Measurements from ENCODE around the gene SOX12.

DNA sequence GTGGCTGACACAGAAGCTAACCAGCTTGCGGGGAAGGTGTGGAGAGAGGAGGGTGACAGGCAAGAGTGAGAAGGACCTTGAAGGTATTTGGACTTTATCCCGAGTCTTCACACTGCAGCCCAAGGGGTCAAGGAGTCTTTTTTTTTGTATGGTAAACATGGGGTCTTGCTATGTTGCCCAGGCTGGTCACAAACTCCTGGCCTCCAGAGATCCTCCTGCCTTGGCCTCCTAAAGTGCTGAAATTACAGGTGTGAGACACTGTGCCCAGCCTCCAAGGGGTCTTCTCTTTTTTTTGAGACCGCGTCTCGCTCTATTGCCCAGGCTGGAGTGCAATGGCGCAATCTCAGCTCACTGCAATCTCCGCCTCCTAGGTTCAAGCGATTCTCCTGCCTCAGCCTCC is 9.2 kb downstream of the SOX12 start:
- TF ChIP-seq POLR2A (IDR thresholded peaks at IDR 0.05): no peak
- TF ChIP-seq, protein P1, sequence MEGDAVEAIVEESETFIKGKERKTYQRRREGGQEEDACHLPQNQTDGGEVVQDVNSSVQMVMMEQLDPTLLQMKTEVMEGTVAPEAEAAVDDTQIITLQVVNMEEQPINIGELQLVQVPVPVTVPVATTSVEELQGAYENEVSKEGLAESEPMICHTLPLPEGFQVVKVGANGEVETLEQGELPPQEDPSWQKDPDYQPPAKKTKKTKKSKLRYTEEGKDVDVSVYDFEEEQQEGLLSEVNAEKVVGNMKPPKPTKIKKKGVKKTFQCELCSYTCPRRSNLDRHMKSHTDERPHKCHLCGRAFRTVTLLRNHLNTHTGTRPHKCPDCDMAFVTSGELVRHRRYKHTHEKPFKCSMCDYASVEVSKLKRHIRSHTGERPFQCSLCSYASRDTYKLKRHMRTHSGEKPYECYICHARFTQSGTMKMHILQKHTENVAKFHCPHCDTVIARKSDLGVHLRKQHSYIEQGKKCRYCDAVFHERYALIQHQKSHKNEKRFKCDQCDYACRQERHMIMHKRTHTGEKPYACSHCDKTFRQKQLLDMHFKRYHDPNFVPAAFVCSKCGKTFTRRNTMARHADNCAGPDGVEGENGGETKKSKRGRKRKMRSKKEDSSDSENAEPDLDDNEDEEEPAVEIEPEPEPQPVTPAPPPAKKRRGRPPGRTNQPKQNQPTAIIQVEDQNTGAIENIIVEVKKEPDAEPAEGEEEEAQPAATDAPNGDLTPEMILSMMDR (IDR thresholded peaks at IDR 0.05 in 4 of 5, conservative IDR thresholded peaks at IDR 0.05 in 1 of 5): no peak
